ENCODE results near the gene FMNL2.

DNA sequence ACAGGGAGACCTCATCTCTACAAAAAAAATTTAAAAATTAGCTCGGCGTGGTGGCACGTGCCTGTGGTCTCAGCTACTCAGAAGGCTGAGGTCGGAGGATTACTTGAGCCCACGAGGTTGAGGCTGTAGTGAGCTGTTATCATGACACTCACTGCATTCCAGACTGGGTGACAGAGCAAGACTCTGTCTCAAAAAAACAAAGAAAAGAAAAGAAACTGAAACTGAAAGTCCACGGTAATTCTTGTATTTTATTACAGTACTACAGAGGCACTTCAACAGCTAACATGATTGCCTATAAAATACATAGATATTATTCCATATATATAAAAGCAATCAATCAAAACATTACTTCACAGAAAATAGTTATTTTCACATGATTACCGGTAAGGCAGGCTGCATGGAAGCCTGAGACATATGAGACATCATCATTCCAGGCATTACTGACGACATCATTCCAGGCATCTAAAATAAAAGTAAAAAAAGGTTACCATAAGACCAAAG, 359.2 kb downstream of the FMNL2 start:
- TF ChIP-seq ZNF24 (tag by site-specific recombination; IDR thresholded peaks at IDR 0.05) (no peak), ZNF777 (tag by site-specific recombination; IDR thresholded peaks at IDR 0.05; ENCODE audit: borderline replicate concordance) (no peak), ZNF274 (IDR thresholded peaks at IDR 0.05; ENCODE audit: low read length) (no peak), ZNF274 (tag by site-specific recombination; IDR thresholded peaks at IDR 0.05; ENCODE audit: borderline replicate concordance) (no peak)
- TF ChIP-seq, protein P1, sequence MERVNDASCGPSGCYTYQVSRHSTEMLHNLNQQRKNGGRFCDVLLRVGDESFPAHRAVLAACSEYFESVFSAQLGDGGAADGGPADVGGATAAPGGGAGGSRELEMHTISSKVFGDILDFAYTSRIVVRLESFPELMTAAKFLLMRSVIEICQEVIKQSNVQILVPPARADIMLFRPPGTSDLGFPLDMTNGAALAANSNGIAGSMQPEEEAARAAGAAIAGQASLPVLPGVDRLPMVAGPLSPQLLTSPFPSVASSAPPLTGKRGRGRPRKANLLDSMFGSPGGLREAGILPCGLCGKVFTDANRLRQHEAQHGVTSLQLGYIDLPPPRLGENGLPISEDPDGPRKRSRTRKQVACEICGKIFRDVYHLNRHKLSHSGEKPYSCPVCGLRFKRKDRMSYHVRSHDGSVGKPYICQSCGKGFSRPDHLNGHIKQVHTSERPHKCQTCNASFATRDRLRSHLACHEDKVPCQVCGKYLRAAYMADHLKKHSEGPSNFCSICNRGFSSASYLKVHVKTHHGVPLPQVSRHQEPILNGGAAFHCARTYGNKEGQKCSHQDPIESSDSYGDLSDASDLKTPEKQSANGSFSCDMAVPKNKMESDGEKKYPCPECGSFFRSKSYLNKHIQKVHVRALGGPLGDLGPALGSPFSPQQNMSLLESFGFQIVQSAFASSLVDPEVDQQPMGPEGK (tag by site-specific recombination; IDR thresholded peaks at IDR 0.05): no peak
- TF ChIP-seq, protein P2, sequence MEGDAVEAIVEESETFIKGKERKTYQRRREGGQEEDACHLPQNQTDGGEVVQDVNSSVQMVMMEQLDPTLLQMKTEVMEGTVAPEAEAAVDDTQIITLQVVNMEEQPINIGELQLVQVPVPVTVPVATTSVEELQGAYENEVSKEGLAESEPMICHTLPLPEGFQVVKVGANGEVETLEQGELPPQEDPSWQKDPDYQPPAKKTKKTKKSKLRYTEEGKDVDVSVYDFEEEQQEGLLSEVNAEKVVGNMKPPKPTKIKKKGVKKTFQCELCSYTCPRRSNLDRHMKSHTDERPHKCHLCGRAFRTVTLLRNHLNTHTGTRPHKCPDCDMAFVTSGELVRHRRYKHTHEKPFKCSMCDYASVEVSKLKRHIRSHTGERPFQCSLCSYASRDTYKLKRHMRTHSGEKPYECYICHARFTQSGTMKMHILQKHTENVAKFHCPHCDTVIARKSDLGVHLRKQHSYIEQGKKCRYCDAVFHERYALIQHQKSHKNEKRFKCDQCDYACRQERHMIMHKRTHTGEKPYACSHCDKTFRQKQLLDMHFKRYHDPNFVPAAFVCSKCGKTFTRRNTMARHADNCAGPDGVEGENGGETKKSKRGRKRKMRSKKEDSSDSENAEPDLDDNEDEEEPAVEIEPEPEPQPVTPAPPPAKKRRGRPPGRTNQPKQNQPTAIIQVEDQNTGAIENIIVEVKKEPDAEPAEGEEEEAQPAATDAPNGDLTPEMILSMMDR (tag by site-specific recombination; IDR thresholded peaks at IDR 0.05): no peak
- TF ChIP-seq, protein P3, sequence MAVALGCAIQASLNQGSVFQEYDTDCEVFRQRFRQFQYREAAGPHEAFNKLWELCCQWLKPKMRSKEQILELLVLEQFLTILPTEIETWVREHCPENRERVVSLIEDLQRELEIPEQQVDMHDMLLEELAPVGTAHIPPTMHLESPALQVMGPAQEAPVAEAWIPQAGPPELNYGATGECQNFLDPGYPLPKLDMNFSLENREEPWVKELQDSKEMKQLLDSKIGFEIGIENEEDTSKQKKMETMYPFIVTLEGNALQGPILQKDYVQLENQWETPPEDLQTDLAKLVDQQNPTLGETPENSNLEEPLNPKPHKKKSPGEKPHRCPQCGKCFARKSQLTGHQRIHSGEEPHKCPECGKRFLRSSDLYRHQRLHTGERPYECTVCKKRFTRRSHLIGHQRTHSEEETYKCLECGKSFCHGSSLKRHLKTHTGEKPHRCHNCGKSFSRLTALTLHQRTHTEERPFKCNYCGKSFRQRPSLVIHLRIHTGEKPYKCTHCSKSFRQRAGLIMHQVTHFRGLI (tag by site-specific recombination; IDR thresholded peaks at IDR 0.05): no peak

Data from HEK293 (cell line).